K562 (cell line): ENCODE measurements around the gene RETN.
A peak's percentile ranks its signal among the peaks of the same experiment; 100 is the strongest.

Source experiments
- FOXK2 ChIP-seq, 2 experiments: fragments of 450-650 bp; IDR thresholded peaks in 1 of 2; conservative IDR thresholded peaks in 1 of 2; 2 replicates each; pipeline ENCODE4 v1.6.1; 2016; ENCODE audit warnings: low read depth in 2 of 2, mild to moderate bottlenecking in 1 of 2
- NR3C1 ChIP-seq: sonication (generic); formaldehyde crosslinking; IDR thresholded peaks from 2 replicates; pipeline ENCODE4 v1.8.1; 2022; ENCODE audit warnings: missing genetic modification reagents
- ZNF282 ChIP-seq: sonication (generic); formaldehyde crosslinking; IDR thresholded peaks from 2 replicates; pipeline ENCODE4 v1.8.1; 2023; ENCODE audit warnings: missing genetic modification reagents
- TF ChIP-seq, protein P1 (sequence below), 2 experiments: fragments of 450-650 bp; formaldehyde crosslinking in 1 of 2; IDR thresholded peaks; 2 replicates each; pipeline versions ENCODE4 v1.4.0 to v1.6.1; 2014 to 2020; ENCODE audit warnings: mild to moderate bottlenecking in 2 of 2, borderline replicate concordance in 1 of 2, low read depth in 1 of 2
- TF ChIP-seq, protein P2 (sequence below): sonication (generic); formaldehyde crosslinking; IDR thresholded peaks from 2 replicates; pipeline ENCODE4 v1.9.0; 2022; ENCODE audit warnings: mild to moderate bottlenecking, missing genetic modification reagents
- TF ChIP-seq, protein P3 (sequence below): sonication (generic); formaldehyde crosslinking; IDR thresholded peaks from 2 replicates; pipeline ENCODE4 v1.5.0; 2020; ENCODE audit warnings: missing genetic modification reagents

DNA sequence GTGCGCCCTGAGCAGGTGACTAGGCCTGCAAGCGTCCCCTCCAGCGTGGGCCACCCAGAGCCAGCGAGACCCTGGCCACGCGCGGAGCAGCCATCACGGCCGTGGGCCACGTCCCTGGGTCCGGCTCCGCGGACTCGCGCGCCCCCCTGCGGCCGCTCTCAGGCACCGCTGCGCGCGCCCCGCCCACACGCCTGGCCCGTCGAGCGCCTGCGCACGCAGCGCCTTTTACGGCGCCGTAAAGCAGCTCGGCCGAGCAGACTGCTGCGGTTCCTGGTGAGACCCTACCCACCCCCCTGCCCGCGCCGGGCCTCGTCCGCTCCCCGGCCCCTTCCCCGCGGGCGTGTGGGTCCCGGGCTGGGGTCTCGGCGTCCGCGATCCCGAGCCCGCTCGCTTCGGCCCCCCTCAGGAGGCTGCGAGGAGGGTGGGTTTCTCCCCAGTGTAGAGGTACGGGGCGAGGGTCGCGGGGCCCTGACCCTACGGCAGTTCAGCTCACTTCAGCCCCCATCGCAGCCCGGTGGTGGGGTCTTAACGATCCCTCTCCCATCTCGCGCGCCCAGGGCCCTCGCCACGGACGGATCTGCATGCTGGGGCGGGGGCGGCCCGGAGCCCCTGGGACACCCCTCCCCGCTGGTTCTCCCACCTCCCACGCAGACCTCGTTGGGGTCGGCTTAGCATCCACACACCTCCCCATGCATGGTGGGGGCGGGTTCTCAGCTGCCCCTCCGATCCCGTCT is 11.9 kb downstream of the RETN start, which contains the start of gene TRAPPC5:
- TF ChIP-seq FOXK2 (conservative IDR thresholded peaks at IDR 0.05 in 1 of 2, IDR thresholded peaks at IDR 0.05 in 1 of 2; ENCODE audit: low read depth in 2 of 2) (no peak), ZNF282 (no peak), NR3C1 (CRISPR knock-in tag) (0 out of 2 replicates have a peak, but pooled peaks have one; percentile 48)
- TF ChIP-seq, protein P1, sequence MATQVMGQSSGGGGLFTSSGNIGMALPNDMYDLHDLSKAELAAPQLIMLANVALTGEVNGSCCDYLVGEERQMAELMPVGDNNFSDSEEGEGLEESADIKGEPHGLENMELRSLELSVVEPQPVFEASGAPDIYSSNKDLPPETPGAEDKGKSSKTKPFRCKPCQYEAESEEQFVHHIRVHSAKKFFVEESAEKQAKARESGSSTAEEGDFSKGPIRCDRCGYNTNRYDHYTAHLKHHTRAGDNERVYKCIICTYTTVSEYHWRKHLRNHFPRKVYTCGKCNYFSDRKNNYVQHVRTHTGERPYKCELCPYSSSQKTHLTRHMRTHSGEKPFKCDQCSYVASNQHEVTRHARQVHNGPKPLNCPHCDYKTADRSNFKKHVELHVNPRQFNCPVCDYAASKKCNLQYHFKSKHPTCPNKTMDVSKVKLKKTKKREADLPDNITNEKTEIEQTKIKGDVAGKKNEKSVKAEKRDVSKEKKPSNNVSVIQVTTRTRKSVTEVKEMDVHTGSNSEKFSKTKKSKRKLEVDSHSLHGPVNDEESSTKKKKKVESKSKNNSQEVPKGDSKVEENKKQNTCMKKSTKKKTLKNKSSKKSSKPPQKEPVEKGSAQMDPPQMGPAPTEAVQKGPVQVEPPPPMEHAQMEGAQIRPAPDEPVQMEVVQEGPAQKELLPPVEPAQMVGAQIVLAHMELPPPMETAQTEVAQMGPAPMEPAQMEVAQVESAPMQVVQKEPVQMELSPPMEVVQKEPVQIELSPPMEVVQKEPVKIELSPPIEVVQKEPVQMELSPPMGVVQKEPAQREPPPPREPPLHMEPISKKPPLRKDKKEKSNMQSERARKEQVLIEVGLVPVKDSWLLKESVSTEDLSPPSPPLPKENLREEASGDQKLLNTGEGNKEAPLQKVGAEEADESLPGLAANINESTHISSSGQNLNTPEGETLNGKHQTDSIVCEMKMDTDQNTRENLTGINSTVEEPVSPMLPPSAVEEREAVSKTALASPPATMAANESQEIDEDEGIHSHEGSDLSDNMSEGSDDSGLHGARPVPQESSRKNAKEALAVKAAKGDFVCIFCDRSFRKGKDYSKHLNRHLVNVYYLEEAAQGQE (IDR thresholded peaks at IDR 0.05; ENCODE audit: borderline replicate concordance) = peak; percentile 93
- TF ChIP-seq, protein P1 (CRISPR knock-in tag; IDR thresholded peaks at IDR 0.05; ENCODE audit: low read depth) = no peak; the same call in 1 of the 2 replicates
- TF ChIP-seq, protein P2, sequence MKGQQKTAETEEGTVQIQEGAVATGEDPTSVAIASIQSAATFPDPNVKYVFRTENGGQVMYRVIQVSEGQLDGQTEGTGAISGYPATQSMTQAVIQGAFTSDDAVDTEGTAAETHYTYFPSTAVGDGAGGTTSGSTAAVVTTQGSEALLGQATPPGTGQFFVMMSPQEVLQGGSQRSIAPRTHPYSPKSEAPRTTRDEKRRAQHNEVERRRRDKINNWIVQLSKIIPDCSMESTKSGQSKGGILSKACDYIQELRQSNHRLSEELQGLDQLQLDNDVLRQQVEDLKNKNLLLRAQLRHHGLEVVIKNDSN (CRISPR knock-in tag) = no peak
- TF ChIP-seq, protein P3, sequence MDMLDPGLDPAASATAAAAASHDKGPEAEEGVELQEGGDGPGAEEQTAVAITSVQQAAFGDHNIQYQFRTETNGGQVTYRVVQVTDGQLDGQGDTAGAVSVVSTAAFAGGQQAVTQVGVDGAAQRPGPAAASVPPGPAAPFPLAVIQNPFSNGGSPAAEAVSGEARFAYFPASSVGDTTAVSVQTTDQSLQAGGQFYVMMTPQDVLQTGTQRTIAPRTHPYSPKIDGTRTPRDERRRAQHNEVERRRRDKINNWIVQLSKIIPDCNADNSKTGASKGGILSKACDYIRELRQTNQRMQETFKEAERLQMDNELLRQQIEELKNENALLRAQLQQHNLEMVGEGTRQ (CRISPR knock-in tag) = no peak
